K562 (cell line): ENCODE results near the gene PKD1. TPM values are rescaled to one million over a fixed set of nuclear protein-coding genes. Genes with fewer than 3 reads are reported as not detected.

Source experiments
- ATF1 ChIP-seq, 2 experiments: fragments of 450-650 bp in 1 of 2; IDR thresholded peaks; 2 replicates each; pipeline ENCODE4 v1.6.1; 2016; ENCODE audit warnings: missing compliant biosample characterization in 1 of 2, missing genetic modification characterization in 1 of 2
- ATF7 ChIP-seq: fragments of 450-650 bp; IDR thresholded peaks from 2 replicates; pipeline ENCODE4 v1.7.1; 2014; ENCODE audit warnings: mild to moderate bottlenecking, moderate library complexity
- CHD1 ChIP-seq: fragments of 200-600 bp; sonication (generic); IDR thresholded peaks from one replicate; pipeline ENCODE4 v1.6.1; 2012; ENCODE audit warnings: mild to moderate bottlenecking, moderate library complexity, low read length, inconsistent platforms
- FUS ChIP-seq: fragments of 200-400 bp; formaldehyde crosslinking; optimal IDR thresholded peaks from 2 replicates; pipeline ENCODE3; 2017; ENCODE audit warnings: low read depth, low read length
- SIN3A ChIP-seq, 2 experiments: fragments of 150-350 bp in 1 of 2; IDR thresholded peaks; 2 replicates each; pipeline ENCODE4 v1.6.1; 2011 to 2016; ENCODE audit warnings: borderline replicate concordance in 2 of 2, low read depth in 2 of 2, low read length in 2 of 2, mild to moderate bottlenecking in 2 of 2, moderate library complexity in 2 of 2; ENCODE audit not compliant: control insufficient read depth in 1 of 2
- polyA plus RNA-seq, 8 experiments: library from polyadenylated mRNA; depleted of rRNA in 4 of 8; stranded (reverse) in 5 of 8; unstranded in 3 of 8; fragments of >200 nt; fragmentation: Nextera tagmentation in 2 of 8; fragmentation: Illumina TruSeq in 1 of 8; extraction: Ambion mirVana in 2 of 8; extraction: Trizol in 1 of 8; gene quantifications; 2 replicates each; pipeline versions ENCODE4 v1.2.1 to v1.2.3, GENCODE V29; 2011 to 2014; ENCODE audit warnings: inconsistent platforms in 1 of 8, missing spikeins in 1 of 8
- total RNA-seq, 7 experiments: library from RNA; depleted of rRNA in 6 of 7; stranded (reverse); fragments of >200 nt in 6 of 7; fragmentation: Illumina TruSeq in 2 of 7; extraction: Trizol in 2 of 7; gene quantifications; 2 replicates each; pipeline versions ENCODE4 v1.2.1 to v1.2.3, GENCODE V29; 2011 to 2021; ENCODE audit warnings: low replicate concordance in 1 of 7
- TF ChIP-seq, protein P1 (sequence below): conservative IDR thresholded peaks from 2 replicates; pipeline ENCODE4 v1.6.1; 2011; ENCODE audit warnings: low read depth, mild to moderate bottlenecking, low read length; ENCODE audit not compliant: control insufficient read depth
- TF ChIP-seq, protein P2 (sequence below): fragments of 450-650 bp; IDR thresholded peaks from 2 replicates; pipeline ENCODE4 v1.7.1; 2018; ENCODE audit warnings: mild to moderate bottlenecking, low read depth; ENCODE audit not compliant: partially characterized antibody
- TF ChIP-seq, protein P3 (sequence below): sonication (generic); formaldehyde crosslinking; IDR thresholded peaks from 2 replicates; pipeline ENCODE4 v1.8.1; 2022; ENCODE audit warnings: missing genetic modification reagents
- TF ChIP-seq, protein P4 (sequence below), 2 experiments: fragments of 450-650 bp in 1 of 2; sonication (generic) in 1 of 2; formaldehyde crosslinking in 1 of 2; IDR thresholded peaks; 2 replicates each; pipeline versions ENCODE4 v1.7.1 to v1.9.0; 2016 to 2022; ENCODE audit warnings: inconsistent platforms in 1 of 2, mild to moderate bottlenecking in 1 of 2, missing genetic modification reagents in 1 of 2

The PKD1 gene
- total and polyA plus RNA-seq, 9 of the 15 experiments (the other 6 are each of a cell fraction or from before 2014, with no cell fraction given), result 0.23 to 93.5 (median 12.6) TPM

DNA sequence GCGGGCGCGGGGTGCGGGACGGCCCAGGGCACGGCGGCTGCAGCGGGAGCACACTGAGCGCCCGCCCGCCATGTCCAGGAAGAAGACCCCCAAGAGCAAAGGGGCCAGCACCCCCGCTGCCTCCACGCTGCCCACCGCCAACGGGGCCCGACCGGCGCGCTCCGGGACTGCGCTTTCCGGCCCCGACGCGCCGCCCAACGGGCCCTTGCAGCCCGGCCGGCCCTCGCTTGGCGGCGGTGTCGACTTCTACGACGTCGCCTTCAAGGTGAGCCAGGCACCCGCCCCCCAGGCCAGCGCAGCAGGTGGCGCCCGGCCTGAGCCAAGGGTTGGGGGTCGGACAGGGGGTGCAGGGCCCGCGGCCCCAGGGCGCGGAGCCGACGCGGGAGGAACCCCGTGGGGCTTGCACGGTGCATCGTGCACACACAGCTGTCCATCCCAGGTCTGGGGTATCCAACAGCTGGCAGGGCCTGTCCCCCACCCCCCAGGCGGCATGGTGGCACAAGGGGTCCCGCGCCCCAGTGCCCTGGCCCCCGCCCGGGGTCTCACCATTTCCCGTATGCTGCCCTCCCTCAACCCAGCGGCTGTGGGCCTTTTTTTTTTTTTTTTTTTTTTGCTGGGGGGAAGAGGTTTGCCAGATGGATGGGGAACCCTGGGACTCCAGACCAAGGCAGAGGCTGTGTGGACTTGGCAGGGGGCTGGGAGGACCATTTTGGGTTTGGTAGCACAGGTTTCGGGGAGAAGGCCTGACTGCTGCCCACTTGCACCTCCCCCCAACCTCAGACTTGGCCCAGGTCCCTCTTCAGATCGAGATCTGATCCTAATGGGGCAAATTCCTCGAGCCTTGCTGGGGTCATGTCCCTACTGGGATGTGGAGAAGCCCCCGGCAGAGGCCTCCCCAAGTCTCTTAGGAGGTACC, 13.3 kb upstream of the PKD1 start (continued):
- TF ChIP-seq, protein P1, sequence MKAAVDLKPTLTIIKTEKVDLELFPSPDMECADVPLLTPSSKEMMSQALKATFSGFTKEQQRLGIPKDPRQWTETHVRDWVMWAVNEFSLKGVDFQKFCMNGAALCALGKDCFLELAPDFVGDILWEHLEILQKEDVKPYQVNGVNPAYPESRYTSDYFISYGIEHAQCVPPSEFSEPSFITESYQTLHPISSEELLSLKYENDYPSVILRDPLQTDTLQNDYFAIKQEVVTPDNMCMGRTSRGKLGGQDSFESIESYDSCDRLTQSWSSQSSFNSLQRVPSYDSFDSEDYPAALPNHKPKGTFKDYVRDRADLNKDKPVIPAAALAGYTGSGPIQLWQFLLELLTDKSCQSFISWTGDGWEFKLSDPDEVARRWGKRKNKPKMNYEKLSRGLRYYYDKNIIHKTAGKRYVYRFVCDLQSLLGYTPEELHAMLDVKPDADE, result peak; percentile 60
- TF ChIP-seq, protein P2, sequence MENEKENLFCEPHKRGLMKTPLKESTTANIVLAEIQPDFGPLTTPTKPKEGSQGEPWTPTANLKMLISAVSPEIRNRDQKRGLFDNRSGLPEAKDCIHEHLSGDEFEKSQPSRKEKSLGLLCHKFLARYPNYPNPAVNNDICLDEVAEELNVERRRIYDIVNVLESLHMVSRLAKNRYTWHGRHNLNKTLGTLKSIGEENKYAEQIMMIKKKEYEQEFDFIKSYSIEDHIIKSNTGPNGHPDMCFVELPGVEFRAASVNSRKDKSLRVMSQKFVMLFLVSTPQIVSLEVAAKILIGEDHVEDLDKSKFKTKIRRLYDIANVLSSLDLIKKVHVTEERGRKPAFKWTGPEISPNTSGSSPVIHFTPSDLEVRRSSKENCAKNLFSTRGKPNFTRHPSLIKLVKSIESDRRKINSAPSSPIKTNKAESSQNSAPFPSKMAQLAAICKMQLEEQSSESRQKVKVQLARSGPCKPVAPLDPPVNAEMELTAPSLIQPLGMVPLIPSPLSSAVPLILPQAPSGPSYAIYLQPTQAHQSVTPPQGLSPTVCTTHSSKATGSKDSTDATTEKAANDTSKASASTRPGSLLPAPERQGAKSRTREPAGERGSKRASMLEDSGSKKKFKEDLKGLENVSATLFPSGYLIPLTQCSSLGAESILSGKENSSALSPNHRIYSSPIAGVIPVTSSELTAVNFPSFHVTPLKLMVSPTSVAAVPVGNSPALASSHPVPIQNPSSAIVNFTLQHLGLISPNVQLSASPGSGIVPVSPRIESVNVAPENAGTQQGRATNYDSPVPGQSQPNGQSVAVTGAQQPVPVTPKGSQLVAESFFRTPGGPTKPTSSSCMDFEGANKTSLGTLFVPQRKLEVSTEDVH, result no peak
- TF ChIP-seq SIN3A (IDR thresholded peaks at IDR 0.05; ENCODE audit: borderline replicate concordance in 2 of 2, control insufficient read depth in 1 of 2, low read depth in 2 of 2, low read length in 2 of 2) (peak in 1 of 2 experiments; percentile 37; a peak in 1 of 4 replicates), CHD1 (peak; percentile 75), ATF7 (peak; percentile 44; the same call in 1 of the 2 replicates), ATF1 (CRISPR knock-in tag; IDR thresholded peaks at IDR 0.05) (no peak), ATF1 (tag; IDR thresholded peaks at IDR 0.05) (0 out of 2 replicates have a peak, but pooled peaks have one; percentile 23), FUS (peak; percentile 70)
- TF ChIP-seq, protein P3, sequence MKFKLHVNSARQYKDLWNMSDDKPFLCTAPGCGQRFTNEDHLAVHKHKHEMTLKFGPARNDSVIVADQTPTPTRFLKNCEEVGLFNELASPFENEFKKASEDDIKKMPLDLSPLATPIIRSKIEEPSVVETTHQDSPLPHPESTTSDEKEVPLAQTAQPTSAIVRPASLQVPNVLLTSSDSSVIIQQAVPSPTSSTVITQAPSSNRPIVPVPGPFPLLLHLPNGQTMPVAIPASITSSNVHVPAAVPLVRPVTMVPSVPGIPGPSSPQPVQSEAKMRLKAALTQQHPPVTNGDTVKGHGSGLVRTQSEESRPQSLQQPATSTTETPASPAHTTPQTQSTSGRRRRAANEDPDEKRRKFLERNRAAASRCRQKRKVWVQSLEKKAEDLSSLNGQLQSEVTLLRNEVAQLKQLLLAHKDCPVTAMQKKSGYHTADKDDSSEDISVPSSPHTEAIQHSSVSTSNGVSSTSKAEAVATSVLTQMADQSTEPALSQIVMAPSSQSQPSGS (CRISPR knock-in tag), result no peak
- TF ChIP-seq, protein P4, sequence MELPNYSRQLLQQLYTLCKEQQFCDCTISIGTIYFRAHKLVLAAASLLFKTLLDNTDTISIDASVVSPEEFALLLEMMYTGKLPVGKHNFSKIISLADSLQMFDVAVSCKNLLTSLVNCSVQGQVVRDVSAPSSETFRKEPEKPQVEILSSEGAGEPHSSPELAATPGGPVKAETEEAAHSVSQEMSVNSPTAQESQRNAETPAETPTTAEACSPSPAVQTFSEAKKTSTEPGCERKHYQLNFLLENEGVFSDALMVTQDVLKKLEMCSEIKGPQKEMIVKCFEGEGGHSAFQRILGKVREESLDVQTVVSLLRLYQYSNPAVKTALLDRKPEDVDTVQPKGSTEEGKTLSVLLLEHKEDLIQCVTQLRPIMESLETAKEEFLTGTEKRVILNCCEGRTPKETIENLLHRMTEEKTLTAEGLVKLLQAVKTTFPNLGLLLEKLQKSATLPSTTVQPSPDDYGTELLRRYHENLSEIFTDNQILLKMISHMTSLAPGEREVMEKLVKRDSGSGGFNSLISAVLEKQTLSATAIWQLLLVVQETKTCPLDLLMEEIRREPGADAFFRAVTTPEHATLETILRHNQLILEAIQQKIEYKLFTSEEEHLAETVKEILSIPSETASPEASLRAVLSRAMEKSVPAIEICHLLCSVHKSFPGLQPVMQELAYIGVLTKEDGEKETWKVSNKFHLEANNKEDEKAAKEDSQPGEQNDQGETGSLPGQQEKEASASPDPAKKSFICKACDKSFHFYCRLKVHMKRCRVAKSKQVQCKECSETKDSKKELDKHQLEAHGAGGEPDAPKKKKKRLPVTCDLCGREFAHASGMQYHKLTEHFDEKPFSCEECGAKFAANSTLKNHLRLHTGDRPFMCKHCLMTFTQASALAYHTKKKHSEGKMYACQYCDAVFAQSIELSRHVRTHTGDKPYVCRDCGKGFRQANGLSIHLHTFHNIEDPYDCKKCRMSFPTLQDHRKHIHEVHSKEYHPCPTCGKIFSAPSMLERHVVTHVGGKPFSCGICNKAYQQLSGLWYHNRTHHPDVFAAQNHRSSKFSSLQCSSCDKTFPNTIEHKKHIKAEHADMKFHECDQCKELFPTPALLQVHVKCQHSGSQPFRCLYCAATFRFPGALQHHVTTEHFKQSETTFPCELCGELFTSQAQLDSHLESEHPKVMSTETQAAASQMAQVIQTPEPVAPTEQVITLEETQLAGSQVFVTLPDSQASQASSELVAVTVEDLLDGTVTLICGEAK (IDR thresholded peaks at IDR 0.05), result 0 out of 2 replicates have a peak, but pooled peaks have one; percentile 17
- TF ChIP-seq, protein P4 (CRISPR knock-in tag; IDR thresholded peaks at IDR 0.05), result no peak
